HCT116 (cell line): ENCODE data around the gene FABP2. TPM values are rescaled to one million over a fixed set of nuclear protein-coding genes. Genes with fewer than 3 reads are reported as not detected.

Experiments used
- ATAC-seq: fragments of 200-7000 bp; cut with Tn5 transposase; 2 replicates; pipeline ENCODE4 v1.9.1; 2020; ENCODE audit warnings: mild to moderate bottlenecking, moderate library complexity
- BruUV-seq: library from RNA; stranded (reverse); fragments of 400-500 nt; replicated peaks from 2 replicates; lab custom pipeline; 2021; lab: Mats Ljungman, UMichigan
- CTCF ChIA-PET: fragments of 300-600 bp; sonication (Branson Sonifier 250); formaldehyde crosslinking; loops from one replicate; lab custom pipeline; 2021; ENCODE audit warnings: antibody characterized with exemption; lab: Charles Lee
- POLR2A ChIA-PET: fragments of 300-600, 350-600 bp; sonication (Branson Sonifier 250); formaldehyde crosslinking; loops from one replicate; lab custom pipeline; 2021; ENCODE audit warnings: antibody characterized with exemption; lab: Charles Lee
- RAD21 ChIA-PET, 2 experiments: fragments of 300-600 bp; sonication (Branson Sonifier 250); formaldehyde crosslinking; loops; one replicate each; lab custom pipeline; 2023; ENCODE audit warnings: low total read pairs in 2 of 2; ENCODE audit not compliant: uncharacterized antibody in 2 of 2, unreplicated experiment in 2 of 2, low non-redundant PET in 1 of 2; lab: Charles Lee
- DNase-seq: peaks from one replicate; pipeline ENCODE4 v3.0.0-alpha.2; 2010; ENCODE audit warnings: low read depth, low spot score
- H2AFZ ChIP-seq: fragments of 200-600 bp; shearing (Covaris generic), sonication (generic); 2 replicates; pipeline ENCODE4 v1.6.1; 2017; ENCODE audit warnings: low read depth, mixed run types, mixed read lengths, antibody characterized with exemption, low read length; ENCODE audit not compliant: poor library complexity, severe bottlenecking
- H3K27ac ChIP-seq: 2 replicates; pipeline ENCODE4 v1.5.1; 2012; ENCODE audit warnings: low read depth, low read length
- H3K27me3 ChIP-seq: fragments of 200-600 bp; sonication (generic); 2 replicates; pipeline ENCODE4 v1.6.1; 2016; ENCODE audit warnings: mixed run types, low read length, mixed read lengths; ENCODE audit not compliant: insufficient read depth
- H3K36me3 ChIP-seq, 2 experiments: fragments of 200-500 bp in 1 of 2; fragments of 200-600 bp in 1 of 2; sonication (Bioruptor generic) in 1 of 2; sonication (generic) in 1 of 2; 2 replicates each; pipeline versions ENCODE4 v1.5.1 to v1.6.1; 2014 to 2016; ENCODE audit warnings: low read length in 2 of 2, inconsistent platforms in 1 of 2, mixed read lengths in 1 of 2, mixed run types in 1 of 2; ENCODE audit not compliant: insufficient read depth in 2 of 2, control insufficient read depth in 1 of 2
- H3K4me1 ChIP-seq, 2 experiments: fragments of 200-600 bp in 1 of 2; sonication (generic) in 1 of 2; 2 replicates each; pipeline versions ENCODE4 v1.5.1 to v1.6.1; 2012 to 2017; ENCODE audit warnings: low read length in 2 of 2, inconsistent platforms in 1 of 2, mild to moderate bottlenecking in 1 of 2, mixed read lengths in 1 of 2, mixed run types in 1 of 2, moderate library complexity in 1 of 2; ENCODE audit not compliant: insufficient read depth in 2 of 2, control insufficient read depth in 1 of 2
- H3K4me2 ChIP-seq: fragments of 200-600 bp; sonication (generic); 2 replicates; pipeline ENCODE4 v1.6.1; 2017; ENCODE audit warnings: mixed run types, low read length, mixed read lengths
- H3K4me3 ChIP-seq, 2 experiments: fragments of 200-600 bp in 1 of 2; sonication (generic) in 1 of 2; replicated peaks in 1 of 2; 2 replicates each; pipeline ENCODE4 v1.5.1; 2011 to 2016; ENCODE audit warnings: low read length in 2 of 2, control low read depth in 1 of 2, low read depth in 1 of 2, mild to moderate bottlenecking in 1 of 2, mixed read lengths in 1 of 2, mixed run types in 1 of 2
- H3K79me2 ChIP-seq: fragments of 200-600 bp; sonication (generic); 2 replicates; pipeline ENCODE4 v1.6.1; 2017; ENCODE audit warnings: mild to moderate bottlenecking, mixed run types, low read length, moderate library complexity, mixed read lengths; ENCODE audit not compliant: insufficient read depth
- H3K9ac ChIP-seq: fragments of 200-600 bp; sonication (generic); 2 replicates; pipeline ENCODE4 v1.6.1; 2016; ENCODE audit warnings: low read length, mixed read lengths
- H3K9me2 ChIP-seq: fragments of 200-600 bp; sonication (generic), shearing (Covaris generic); 2 replicates; pipeline ENCODE4 v1.6.1; 2017; ENCODE audit warnings: mixed run types, mild to moderate bottlenecking, moderate library complexity; ENCODE audit not compliant: insufficient read depth
- H3K9me3 ChIP-seq, 2 experiments: fragments of 200-500 bp in 1 of 2; fragments of 200-600 bp in 1 of 2; sonication (Bioruptor generic) in 1 of 2; sonication (generic) in 1 of 2; 2 replicates each; pipeline ENCODE4 v1.6.1; 2014 to 2017; ENCODE audit warnings: low read length in 2 of 2, mixed read lengths in 2 of 2, inconsistent platforms in 1 of 2, low read depth in 1 of 2, mild to moderate bottlenecking in 1 of 2, mixed run types in 1 of 2, moderate library complexity in 1 of 2; ENCODE audit not compliant: control insufficient read depth in 1 of 2, insufficient read depth in 1 of 2
- H4K20me1 ChIP-seq: fragments of 200-600 bp; sonication (generic), shearing (Covaris generic); 2 replicates; pipeline ENCODE4 v1.6.1; 2017; ENCODE audit warnings: mixed run types, mild to moderate bottlenecking, moderate library complexity; ENCODE audit not compliant: insufficient read depth
- CBX3 ChIP-seq: IDR thresholded peaks from 2 replicates; pipeline ENCODE4 v1.6.1; 2012; ENCODE audit warnings: low read depth
- CEBPB ChIP-seq: IDR thresholded peaks from 2 replicates; pipeline ENCODE4 v1.6.1; 2012; ENCODE audit warnings: low read depth
- EGR1 ChIP-seq: IDR thresholded peaks from 2 replicates; pipeline ENCODE4 v1.6.1; 2012; ENCODE audit warnings: low read depth
- ELF1 ChIP-seq: IDR thresholded peaks from 2 replicates; pipeline ENCODE4 v1.6.1; 2012; ENCODE audit warnings: low read depth, borderline replicate concordance
- EZH2 ChIP-seq: fragments of 200-600 bp; sonication (generic); IDR thresholded peaks from 2 replicates; pipeline ENCODE4 v1.6.1; 2017; ENCODE audit warnings: antibody characterized with exemption, mixed run types
- EZH2phosphoT487 ChIP-seq: fragments of 200-600 bp; IDR thresholded peaks from 2 replicates; pipeline ENCODE4 v1.6.1; 2018; ENCODE audit warnings: antibody characterized with exemption, borderline replicate concordance
- FOSL1 ChIP-seq: IDR thresholded peaks from 2 replicates; pipeline ENCODE4 v1.6.1; 2012; ENCODE audit warnings: low read depth
- JUND ChIP-seq: IDR thresholded peaks from 2 replicates; pipeline ENCODE4 v1.6.1; 2012
- POLR2A ChIP-seq: IDR thresholded peaks from 2 replicates; pipeline ENCODE4 v1.7.0; 2011; ENCODE audit warnings: borderline replicate concordance; ENCODE audit not compliant: insufficient read depth, insufficient read length; ENCODE audit errors: extremely low read depth
- POLR2AphosphoS5 ChIP-seq: IDR thresholded peaks from 2 replicates; pipeline ENCODE4 v1.6.1; 2011; ENCODE audit warnings: mild to moderate bottlenecking, low read depth, low read length, moderate library complexity
- RAD21 ChIP-seq: IDR thresholded peaks from 2 replicates; pipeline ENCODE4 v1.6.1; 2012; ENCODE audit warnings: low read depth, mild to moderate bottlenecking
- SIN3A ChIP-seq: IDR thresholded peaks from 2 replicates; pipeline ENCODE4 v1.6.1; 2012; ENCODE audit warnings: low read depth
- SP1 ChIP-seq: IDR thresholded peaks from 2 replicates; pipeline ENCODE4 v1.6.1; 2012; ENCODE audit warnings: low read depth
- SRF ChIP-seq: IDR thresholded peaks from 2 replicates; pipeline ENCODE4 v1.6.1; 2012; ENCODE audit warnings: low read depth
- TCF7L2 ChIP-seq: IDR thresholded peaks from 2 replicates; pipeline ENCODE4 v1.7.0; 2011; ENCODE audit warnings: borderline replicate concordance, inconsistent platforms; ENCODE audit not compliant: insufficient read depth, insufficient read length; ENCODE audit errors: extremely low read depth
- YY1 ChIP-seq: IDR thresholded peaks from 2 replicates; pipeline ENCODE4 v1.6.1; 2011; ENCODE audit warnings: low read length, low read depth, moderate library complexity, mild to moderate bottlenecking; ENCODE audit not compliant: insufficient replicate concordance; ENCODE audit errors: extremely low read depth
- ZFX ChIP-seq: fragments of 450-650 bp; IDR thresholded peaks from 2 replicates; pipeline ENCODE4 v1.6.1; 2017
- ZNF274 ChIP-seq: fragments of 200-500 bp; sonication (Bioruptor generic); IDR thresholded peaks from 2 replicates; pipeline ENCODE4 v1.6.1; 2014; ENCODE audit warnings: mild to moderate bottlenecking, low read depth, low read length, inconsistent platforms
- intact Hi-C: fragments of 100-400 bp; cut with micrococcal nuclease; formaldehyde crosslinking; loops from 2 replicates; pipeline ENCODE4 v1.10.0; 2022
- total RNA-seq: library from RNA; stranded (reverse); gene quantifications from one replicate; pipeline ENCODE4 v1.2.1, GENCODE V29; 2021; ENCODE audit not compliant: unreplicated experiment
- TF ChIP-seq, protein P1 (sequence below): IDR thresholded peaks from 2 replicates; pipeline ENCODE4 v1.6.1; 2011; ENCODE audit warnings: mild to moderate bottlenecking, low read length, moderate library complexity; ENCODE audit not compliant: insufficient replicate concordance; ENCODE audit errors: extremely low read depth
- TF ChIP-seq, protein P2 (sequence below), 3 experiments: fragments of 200-600 bp in 1 of 3; sonication (generic) in 1 of 3; IDR thresholded peaks in 2 of 3; conservative IDR thresholded peaks in 1 of 3; 2 replicates each; pipeline ENCODE4 v1.5.1; 2012 to 2017; ENCODE audit warnings: low read depth in 2 of 3, low read length in 2 of 3, antibody characterized with exemption in 1 of 3, borderline replicate concordance in 1 of 3, control low read depth in 1 of 3, mild to moderate bottlenecking in 1 of 3, mixed read lengths in 1 of 3, mixed run types in 1 of 3, moderate library complexity in 1 of 3; ENCODE audit not compliant: insufficient read depth in 1 of 3
- TF ChIP-seq, protein P3 (sequence below): IDR thresholded peaks from 2 replicates; pipeline ENCODE4 v1.6.1; 2012
- TF ChIP-seq, protein P4 (sequence below): IDR thresholded peaks from 2 replicates; pipeline ENCODE4 v1.6.1; 2012

The FABP2 gene
- total RNA-seq, 1 experiment from 2014 or later, result not detected

DNA sequence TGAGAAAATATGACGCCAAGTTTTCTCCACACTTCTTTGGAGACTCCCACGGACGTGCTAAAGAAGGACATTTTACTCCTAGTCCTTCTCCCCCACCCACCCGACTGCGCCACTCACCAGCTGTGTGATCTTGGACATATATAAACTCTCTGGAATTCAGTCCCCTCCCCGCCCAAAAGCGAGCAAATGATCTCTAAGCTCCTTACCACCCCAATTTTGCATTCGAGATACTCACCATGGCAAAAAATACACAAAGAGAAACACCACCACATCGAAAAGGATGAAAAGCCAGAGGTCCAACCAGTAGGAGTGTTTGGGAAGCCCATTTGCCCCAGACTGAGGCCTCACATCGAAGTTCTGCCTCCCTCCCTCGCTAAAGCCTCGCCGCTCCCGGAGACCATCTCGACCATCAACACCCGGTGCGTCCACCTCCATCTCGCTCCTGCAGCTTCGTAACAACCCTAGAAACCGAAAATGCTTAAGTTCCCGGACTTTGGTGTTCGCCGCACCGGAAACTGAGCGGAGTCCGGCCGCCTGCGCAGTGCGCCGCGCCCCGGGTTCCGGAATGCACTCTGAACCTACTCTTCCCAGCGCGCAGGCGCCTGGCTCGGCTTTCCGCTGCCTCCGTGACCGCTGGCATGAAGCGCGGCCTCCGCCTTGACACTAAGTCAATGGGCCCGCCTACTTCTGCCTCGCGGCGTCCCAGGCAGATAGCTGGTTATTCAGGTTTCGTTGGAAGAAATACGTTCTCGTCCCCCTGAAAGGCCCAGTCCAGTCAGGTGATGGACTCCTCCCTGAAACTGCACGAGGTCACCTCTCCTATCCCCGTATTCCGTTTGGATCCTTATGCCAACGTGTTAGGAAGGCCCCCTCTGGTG, 21.6 kb downstream of the FABP2 start:
- intact Hi-C loops, result no loop called here
- H3K4me2 ChIP-seq, result peak overlapping the region; percentile 86
- H3K27me3 ChIP-seq, result no peaks in the 10 kb centered on the region
- peaks cover 8 to 11% of the 10 kb centered on the region in 2 experiments; a peak in 2 of 4 replicates for H3K36me3 ChIP-seq
- no peaks in the 10 kb centered on the region for H3K9me3 ChIP-seq
- H4K20me1 ChIP-seq, result no peaks in the 10 kb centered on the region
- peak overlapping the region; percentile 84 for H3K9ac ChIP-seq
- ChIA-PET CTCF (interaction anchor here (0.5 to 2.0 kb wide), 3 partner anchors 41 to 258 kb away, joined by 3 to 7 read pairs (median 6); no protein-coding TSS in a partner anchor), RAD21 (no interaction called here), POLR2A (interaction anchor here (0.6 to 1.4 kb wide), 4 partner anchors 10 to 260 kb away, joined by 3 to 5 read pairs (median 3); partner anchors contain the start of gene USP53)
- H3K27ac ChIP-seq, result peak overlapping the region; percentile 73
- ATAC-seq (peak; percentile 98), DNase-seq (peak; percentile 91)
- H3K79me2 ChIP-seq, result peaks cover 26% of the 10 kb centered on the region
- no peaks in the 10 kb centered on the region for H3K9me2 ChIP-seq
- H3K4me3 ChIP-seq, result peak overlapping the region; percentile 91 to 94
- no peak overlapping the region for H2AFZ ChIP-seq
- peaks cover 3 to 20% of the 10 kb centered on the region in 2 experiments; a peak in 3 of 4 replicates for H3K4me1 ChIP-seq
- no TSS peak for BruUV-seq
- TF ChIP-seq POLR2A, result peak; percentile 85
- peak; percentile 94 for TF ChIP-seq TCF7L2
- TF ChIP-seq, protein P1, sequence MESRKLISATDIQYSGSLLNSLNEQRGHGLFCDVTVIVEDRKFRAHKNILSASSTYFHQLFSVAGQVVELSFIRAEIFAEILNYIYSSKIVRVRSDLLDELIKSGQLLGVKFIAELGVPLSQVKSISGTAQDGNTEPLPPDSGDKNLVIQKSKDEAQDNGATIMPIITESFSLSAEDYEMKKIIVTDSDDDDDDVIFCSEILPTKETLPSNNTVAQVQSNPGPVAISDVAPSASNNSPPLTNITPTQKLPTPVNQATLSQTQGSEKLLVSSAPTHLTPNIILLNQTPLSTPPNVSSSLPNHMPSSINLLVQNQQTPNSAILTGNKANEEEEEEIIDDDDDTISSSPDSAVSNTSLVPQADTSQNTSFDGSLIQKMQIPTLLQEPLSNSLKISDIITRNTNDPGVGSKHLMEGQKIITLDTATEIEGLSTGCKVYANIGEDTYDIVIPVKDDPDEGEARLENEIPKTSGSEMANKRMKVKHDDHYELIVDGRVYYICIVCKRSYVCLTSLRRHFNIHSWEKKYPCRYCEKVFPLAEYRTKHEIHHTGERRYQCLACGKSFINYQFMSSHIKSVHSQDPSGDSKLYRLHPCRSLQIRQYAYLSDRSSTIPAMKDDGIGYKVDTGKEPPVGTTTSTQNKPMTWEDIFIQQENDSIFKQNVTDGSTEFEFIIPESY, result no peak
- TF ChIP-seq POLR2AphosphoS5, result peak; percentile 90
- TF ChIP-seq, protein P2, sequence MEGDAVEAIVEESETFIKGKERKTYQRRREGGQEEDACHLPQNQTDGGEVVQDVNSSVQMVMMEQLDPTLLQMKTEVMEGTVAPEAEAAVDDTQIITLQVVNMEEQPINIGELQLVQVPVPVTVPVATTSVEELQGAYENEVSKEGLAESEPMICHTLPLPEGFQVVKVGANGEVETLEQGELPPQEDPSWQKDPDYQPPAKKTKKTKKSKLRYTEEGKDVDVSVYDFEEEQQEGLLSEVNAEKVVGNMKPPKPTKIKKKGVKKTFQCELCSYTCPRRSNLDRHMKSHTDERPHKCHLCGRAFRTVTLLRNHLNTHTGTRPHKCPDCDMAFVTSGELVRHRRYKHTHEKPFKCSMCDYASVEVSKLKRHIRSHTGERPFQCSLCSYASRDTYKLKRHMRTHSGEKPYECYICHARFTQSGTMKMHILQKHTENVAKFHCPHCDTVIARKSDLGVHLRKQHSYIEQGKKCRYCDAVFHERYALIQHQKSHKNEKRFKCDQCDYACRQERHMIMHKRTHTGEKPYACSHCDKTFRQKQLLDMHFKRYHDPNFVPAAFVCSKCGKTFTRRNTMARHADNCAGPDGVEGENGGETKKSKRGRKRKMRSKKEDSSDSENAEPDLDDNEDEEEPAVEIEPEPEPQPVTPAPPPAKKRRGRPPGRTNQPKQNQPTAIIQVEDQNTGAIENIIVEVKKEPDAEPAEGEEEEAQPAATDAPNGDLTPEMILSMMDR (IDR thresholded peaks at IDR 0.05 in 2 of 3, conservative IDR thresholded peaks at IDR 0.05 in 1 of 3; ENCODE audit: borderline replicate concordance in 1 of 3, insufficient read depth in 1 of 3, low read depth in 2 of 3, low read length in 2 of 3), result peak in 1 of 3 experiments; percentile 15; a peak in 2 of 6 replicates
- peak; percentile 66 for TF ChIP-seq SP1
- TF ChIP-seq FOSL1, result no peak
- TF ChIP-seq, protein P3, sequence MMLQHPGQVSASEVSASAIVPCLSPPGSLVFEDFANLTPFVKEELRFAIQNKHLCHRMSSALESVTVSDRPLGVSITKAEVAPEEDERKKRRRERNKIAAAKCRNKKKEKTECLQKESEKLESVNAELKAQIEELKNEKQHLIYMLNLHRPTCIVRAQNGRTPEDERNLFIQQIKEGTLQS, result no peak
- peak; percentile 84 for TF ChIP-seq SIN3A
- no peak for TF ChIP-seq SRF
- no peak for TF ChIP-seq JUND
- no peak for TF ChIP-seq CEBPB
- TF ChIP-seq EGR1, result no peak; the same call in 1 of the 2 replicates
- TF ChIP-seq EZH2phosphoT487, result no peak
- no peak for TF ChIP-seq EZH2
- no peak; the same call in 1 of the 2 replicates for TF ChIP-seq CBX3
- no peak for TF ChIP-seq ELF1
- TF ChIP-seq, protein P4, sequence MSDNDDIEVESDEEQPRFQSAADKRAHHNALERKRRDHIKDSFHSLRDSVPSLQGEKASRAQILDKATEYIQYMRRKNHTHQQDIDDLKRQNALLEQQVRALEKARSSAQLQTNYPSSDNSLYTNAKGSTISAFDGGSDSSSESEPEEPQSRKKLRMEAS, result peak; percentile 99
- peak; percentile 53 for TF ChIP-seq YY1
- TF ChIP-seq RAD21, result no peak
- TF ChIP-seq ZNF274, result no peak
- peak; percentile 49 for TF ChIP-seq ZFX
